Upper lobe of right lung (tissue), 1 donor: ENCODE measurements around the gene MORN2. TPM values are rescaled to one million over a fixed set of nuclear protein-coding genes. Genes with fewer than 3 reads are reported as not detected.

Source experiments
- ATAC-seq: fragments of 200-7000 bp; cut with Tn5 transposase; one replicate; pipeline ENCODE4 v1.9.1; 2020; ENCODE audit warnings: mild to moderate bottlenecking, moderate library complexity
- DNase-seq: peaks from one replicate; pipeline ENCODE4 v3.0.0-alpha.2; 2020
- H3K27ac ChIP-seq: fragments of 200-600 bp; one replicate; pipeline ENCODE4 v1.8.0; 2022
- H3K27me3 ChIP-seq: fragments of 200-600 bp; one replicate; pipeline ENCODE4 v1.8.0; 2022; ENCODE audit warnings: mild to moderate bottlenecking
- H3K36me3 ChIP-seq: fragments of 200-600 bp; one replicate; pipeline ENCODE4 v1.8.0; 2022
- H3K4me1 ChIP-seq: fragments of 200-600 bp; one replicate; pipeline ENCODE4 v1.8.0; 2022
- H3K4me3 ChIP-seq: fragments of 200-600 bp; one replicate; pipeline ENCODE4 v1.8.0; 2022; ENCODE audit warnings: mild to moderate bottlenecking
- H3K9me3 ChIP-seq: fragments of 200-600 bp; one replicate; pipeline ENCODE4 v1.8.0; 2022
- intact Hi-C: fragments of 100-400 bp; cut with DNase I; formaldehyde crosslinking; loops from one replicate; pipeline ENCODE4 v1.11.0; 2022
- total RNA-seq: library from RNA; stranded (reverse); fragmentation: NEBNext Ultra II Directional; extraction: Animal tissue kit (Norgen Biotek cat#: 25700); gene quantifications from one replicate; pipeline ENCODE4 v1.2.1, GENCODE V29; 2021
- TF ChIP-seq, protein P1 (sequence below): fragments of 200-600 bp; IDR thresholded peaks from one replicate; pipeline ENCODE4 v1.8.0; 2022; ENCODE audit warnings: antibody characterized with exemption
- donor health status: DM: no; HTN: yes; CAD: no; lungs with severe emphysema.

The MORN2 gene
- total RNA-seq, 1 donor from 2014 or later, result 6.4 TPM

DNA sequence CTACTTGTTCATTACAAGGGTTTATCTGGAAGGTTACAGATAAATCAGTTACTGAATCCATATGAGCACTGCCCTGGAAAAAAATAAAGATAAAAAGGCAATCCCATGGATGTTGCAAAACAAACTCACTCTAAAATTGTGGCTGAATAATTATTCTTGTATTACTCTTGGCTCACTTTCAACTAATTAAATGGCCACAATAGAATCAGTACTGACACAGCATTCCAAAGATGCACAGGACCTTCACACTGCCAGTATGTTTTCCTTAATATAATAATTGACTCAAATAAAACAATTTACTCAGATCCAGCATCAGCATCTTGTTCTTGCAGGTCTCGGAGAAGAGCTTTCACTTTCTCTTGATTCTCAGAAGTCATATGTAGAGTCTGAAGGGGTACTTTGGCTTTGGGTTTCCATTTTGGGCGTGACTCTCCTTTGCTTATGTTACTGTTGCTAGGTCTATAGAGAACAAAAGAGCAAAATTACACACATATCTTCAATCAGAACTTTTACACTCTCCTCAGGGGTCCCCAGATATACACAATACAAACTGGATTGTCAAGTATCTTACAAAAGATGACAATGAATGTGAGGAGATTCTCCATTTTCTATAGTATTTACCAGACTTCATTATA, 12.6 kb upstream of the MORN2 start:
- Histone ChIP-seq H3K27ac (no peak overlapping the region), H3K4me1 (no peaks in the 10 kb centered on the region), H3K4me3 (no peak overlapping the region), H3K9me3 (no peaks in the 10 kb centered on the region), H3K27me3 (no peaks in the 10 kb centered on the region), H3K36me3 (peaks cover 51% of the 10 kb centered on the region)
- TF ChIP-seq, protein P1, sequence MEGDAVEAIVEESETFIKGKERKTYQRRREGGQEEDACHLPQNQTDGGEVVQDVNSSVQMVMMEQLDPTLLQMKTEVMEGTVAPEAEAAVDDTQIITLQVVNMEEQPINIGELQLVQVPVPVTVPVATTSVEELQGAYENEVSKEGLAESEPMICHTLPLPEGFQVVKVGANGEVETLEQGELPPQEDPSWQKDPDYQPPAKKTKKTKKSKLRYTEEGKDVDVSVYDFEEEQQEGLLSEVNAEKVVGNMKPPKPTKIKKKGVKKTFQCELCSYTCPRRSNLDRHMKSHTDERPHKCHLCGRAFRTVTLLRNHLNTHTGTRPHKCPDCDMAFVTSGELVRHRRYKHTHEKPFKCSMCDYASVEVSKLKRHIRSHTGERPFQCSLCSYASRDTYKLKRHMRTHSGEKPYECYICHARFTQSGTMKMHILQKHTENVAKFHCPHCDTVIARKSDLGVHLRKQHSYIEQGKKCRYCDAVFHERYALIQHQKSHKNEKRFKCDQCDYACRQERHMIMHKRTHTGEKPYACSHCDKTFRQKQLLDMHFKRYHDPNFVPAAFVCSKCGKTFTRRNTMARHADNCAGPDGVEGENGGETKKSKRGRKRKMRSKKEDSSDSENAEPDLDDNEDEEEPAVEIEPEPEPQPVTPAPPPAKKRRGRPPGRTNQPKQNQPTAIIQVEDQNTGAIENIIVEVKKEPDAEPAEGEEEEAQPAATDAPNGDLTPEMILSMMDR, result no peak
- DNase-seq (no peak), ATAC-seq (no peak)
- intact Hi-C loops, result no loop called here

DNA sequence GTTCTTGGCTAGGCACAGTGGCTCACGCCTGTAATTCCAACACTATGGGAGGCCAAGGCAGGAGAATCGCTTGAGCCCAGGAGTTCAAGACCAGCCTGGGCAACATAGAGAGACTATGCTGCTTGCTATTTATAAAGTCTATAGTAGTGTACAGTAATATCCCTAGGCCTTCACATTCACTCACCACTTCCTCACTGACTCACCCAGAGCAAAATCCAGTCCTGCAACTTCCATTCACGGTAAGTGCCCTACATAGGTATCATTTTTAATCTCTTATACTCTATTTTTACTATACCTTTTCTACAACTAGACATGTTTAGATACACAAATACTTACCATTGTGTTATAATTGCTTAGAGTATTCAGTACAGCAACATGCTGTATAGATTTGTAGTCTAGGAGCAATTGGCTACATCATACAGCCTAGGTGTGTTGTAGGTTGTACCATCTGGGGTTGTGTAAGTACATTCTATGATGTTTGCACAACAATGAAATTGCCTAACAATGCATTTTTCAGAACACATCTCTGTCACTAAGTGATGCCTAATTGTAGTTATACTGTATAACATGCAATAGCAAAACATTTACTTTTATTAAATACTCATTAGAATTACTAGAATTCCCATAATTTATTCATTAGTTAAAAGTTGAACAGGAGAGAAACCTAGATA, 8.9 kb upstream of the MORN2 start:
- intact Hi-C loops, result no loop called here
- TF ChIP-seq, protein P1, result no peak
- H3K9me3 ChIP-seq, result no peaks in the 10 kb centered on the region
- DNase-seq, result no peak
- H3K36me3 ChIP-seq, result peaks cover 30% of the 10 kb centered on the region
- H3K27ac ChIP-seq, result no peak overlapping the region
- no peaks in the 10 kb centered on the region for H3K27me3 ChIP-seq
- no peak overlapping the region for H3K4me3 ChIP-seq
- no peak for ATAC-seq
- H3K4me1 ChIP-seq, result no peaks in the 10 kb centered on the region

DNA sequence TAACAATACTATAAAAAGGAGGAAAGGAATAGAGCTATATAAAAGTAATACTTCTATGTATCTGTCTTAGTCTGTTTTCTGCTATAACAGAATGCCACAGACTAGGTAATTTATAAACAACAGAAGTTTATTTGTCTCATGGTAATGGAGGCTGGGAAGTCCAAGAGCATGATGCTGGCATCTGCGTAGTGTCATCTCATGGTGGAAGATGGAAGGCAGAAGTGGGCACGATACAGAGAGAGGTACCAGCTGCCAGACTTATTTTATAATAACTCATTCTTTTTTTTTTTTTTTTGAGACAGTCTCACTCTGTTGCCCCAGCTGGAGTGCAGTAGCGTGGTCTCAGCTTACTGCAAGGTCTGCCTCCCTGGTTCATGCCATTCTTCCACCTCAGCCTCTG, 4.3 kb upstream of the MORN2 start:
- no peak for ATAC-seq
- Histone ChIP-seq H3K9me3 (no peaks in the 10 kb centered on the region), H3K27me3 (no peaks in the 10 kb centered on the region), H3K4me1 (peaks cover 11% of the 10 kb centered on the region), H3K36me3 (peaks cover 5% of the 10 kb centered on the region), H3K27ac (no peak overlapping the region), H3K4me3 (no peak overlapping the region)
- TF ChIP-seq, protein P1, result no peak
- intact Hi-C loops, result no loop called here
- DNase-seq, result no peak

DNA sequence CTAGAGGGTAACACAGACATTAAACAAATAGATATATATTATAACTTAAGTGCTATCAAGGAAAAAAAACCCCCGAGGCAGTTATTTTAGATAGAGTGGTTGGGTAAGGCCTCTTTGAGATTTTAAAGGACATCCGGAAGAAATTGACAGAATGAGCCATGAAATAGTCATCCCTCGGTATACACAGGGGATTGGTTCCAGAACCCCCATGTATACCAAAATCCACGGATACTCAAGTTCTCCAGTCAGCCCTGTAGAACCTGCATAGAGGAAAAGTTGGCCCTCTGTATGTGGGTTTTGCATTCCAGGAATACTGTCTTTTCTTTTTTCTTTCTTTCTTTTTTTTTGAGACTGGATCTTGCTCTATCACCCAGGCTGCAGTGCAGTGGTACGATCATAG, 2.0 kb upstream of the MORN2 start:
- TF ChIP-seq, protein P1, result no peak
- H3K9me3 ChIP-seq, result no peaks in the 10 kb centered on the region
- ATAC-seq (no peak), DNase-seq (no peak)
- no peaks in the 10 kb centered on the region for H3K27me3 ChIP-seq
- intact Hi-C loops, result no loop called here
- no peak overlapping the region for H3K4me3 ChIP-seq
- H3K27ac ChIP-seq, result no peak overlapping the region
- H3K4me1 ChIP-seq, result peaks cover 13% of the 10 kb centered on the region
- H3K36me3 ChIP-seq, result no peaks in the 10 kb centered on the region

DNA sequence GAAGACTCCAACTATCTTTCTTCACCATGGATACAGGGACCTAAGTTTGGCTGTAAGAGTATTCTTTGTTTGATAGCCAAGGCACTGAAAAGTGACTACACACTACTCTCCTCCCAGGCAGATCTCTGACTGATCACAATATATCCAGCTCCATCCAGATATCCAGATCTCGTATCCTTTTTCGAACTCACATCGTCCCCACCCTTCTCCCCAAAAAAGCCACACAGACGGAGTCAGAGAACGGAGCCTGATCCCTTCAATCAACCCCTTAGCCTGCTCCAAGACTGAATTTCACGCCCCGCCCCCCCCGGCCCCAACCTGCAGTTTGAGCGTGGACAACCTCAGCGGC, 575 bp upstream of the MORN2 start:
- peaks cover 13% of the 10 kb centered on the region for H3K4me1 ChIP-seq
- intact Hi-C loops, result no loop called here
- TF ChIP-seq, protein P1, result no peak
- no peaks in the 10 kb centered on the region for H3K36me3 ChIP-seq
- peak overlapping the region; percentile 88 for H3K4me3 ChIP-seq
- ATAC-seq (no peak), DNase-seq (no peak)
- peak overlapping the region; percentile 83 for H3K27ac ChIP-seq
- H3K9me3 ChIP-seq, result no peaks in the 10 kb centered on the region
- H3K27me3 ChIP-seq, result no peaks in the 10 kb centered on the region
